PFSK-1 (cell line): ENCODE data around the gene KCNJ16.

Source experiments
- FOXP2 ChIP-seq: optimal IDR thresholded peaks from 2 replicates; pipeline ENCODE3; 2011; ENCODE audit warnings: borderline replicate concordance, control low read depth, inconsistent platforms; ENCODE audit not compliant: insufficient read depth; ENCODE audit errors: extremely low read length, extremely low read depth
- POLR2AphosphoS5 ChIP-seq: IDR thresholded peaks from 2 replicates; pipeline ENCODE4 v1.6.1; 2012; ENCODE audit warnings: low read depth, mild to moderate bottlenecking, control low read depth, low read length, moderate library complexity
- SIN3A ChIP-seq: IDR thresholded peaks from 2 replicates; pipeline ENCODE4 v1.6.1; 2012; ENCODE audit warnings: mild to moderate bottlenecking, low read length, moderate library complexity, borderline replicate concordance; ENCODE audit not compliant: insufficient read depth
- TAF1 ChIP-seq: IDR thresholded peaks from 2 replicates; pipeline ENCODE4 v1.6.1; 2012; ENCODE audit warnings: low read length, control low read depth, borderline replicate concordance; ENCODE audit not compliant: insufficient read depth
- TF ChIP-seq, protein P1 (sequence below), 2 experiments: IDR thresholded peaks; 2 replicates each; pipeline versions ENCODE4 v1.6.1 to v1.8.0; 2011 to 2012; ENCODE audit warnings: low read depth in 2 of 2, low read length in 2 of 2, control low read depth in 1 of 2, inconsistent platforms in 1 of 2, mild to moderate bottlenecking in 1 of 2, moderate library complexity in 1 of 2; ENCODE audit not compliant: insufficient read depth in 1 of 2

Gene KCNJ16

DNA sequence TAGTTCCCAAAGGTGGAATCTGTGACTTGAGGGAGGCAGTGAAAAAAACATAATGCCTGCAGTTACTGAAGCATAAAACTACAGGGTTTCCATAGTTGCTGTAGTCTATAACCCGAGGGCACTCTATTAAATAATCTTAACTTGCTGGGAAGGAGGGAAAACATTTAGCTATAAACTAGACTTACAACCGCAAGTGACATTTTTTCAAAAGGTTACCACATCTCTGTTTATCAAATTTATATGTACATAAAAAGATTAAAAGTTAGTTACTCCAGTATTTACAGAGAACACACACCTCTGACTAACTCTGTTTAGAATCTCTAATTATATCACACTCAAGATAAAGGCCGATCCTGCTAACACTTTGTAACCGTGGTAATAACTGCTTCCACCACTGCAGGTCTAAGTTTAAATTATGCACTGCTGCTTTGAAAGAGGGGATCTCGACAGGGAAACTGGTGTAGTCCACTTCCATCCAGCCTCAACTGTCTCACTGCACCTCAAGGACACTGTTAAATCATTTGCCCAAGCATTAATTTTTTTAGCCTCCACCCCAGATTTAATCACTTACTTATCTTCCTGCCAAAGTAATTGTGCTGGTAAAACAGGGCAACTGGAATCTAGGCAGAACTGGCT lies 14.6 kb downstream of the KCNJ16 start:
- TF ChIP-seq, protein P1, sequence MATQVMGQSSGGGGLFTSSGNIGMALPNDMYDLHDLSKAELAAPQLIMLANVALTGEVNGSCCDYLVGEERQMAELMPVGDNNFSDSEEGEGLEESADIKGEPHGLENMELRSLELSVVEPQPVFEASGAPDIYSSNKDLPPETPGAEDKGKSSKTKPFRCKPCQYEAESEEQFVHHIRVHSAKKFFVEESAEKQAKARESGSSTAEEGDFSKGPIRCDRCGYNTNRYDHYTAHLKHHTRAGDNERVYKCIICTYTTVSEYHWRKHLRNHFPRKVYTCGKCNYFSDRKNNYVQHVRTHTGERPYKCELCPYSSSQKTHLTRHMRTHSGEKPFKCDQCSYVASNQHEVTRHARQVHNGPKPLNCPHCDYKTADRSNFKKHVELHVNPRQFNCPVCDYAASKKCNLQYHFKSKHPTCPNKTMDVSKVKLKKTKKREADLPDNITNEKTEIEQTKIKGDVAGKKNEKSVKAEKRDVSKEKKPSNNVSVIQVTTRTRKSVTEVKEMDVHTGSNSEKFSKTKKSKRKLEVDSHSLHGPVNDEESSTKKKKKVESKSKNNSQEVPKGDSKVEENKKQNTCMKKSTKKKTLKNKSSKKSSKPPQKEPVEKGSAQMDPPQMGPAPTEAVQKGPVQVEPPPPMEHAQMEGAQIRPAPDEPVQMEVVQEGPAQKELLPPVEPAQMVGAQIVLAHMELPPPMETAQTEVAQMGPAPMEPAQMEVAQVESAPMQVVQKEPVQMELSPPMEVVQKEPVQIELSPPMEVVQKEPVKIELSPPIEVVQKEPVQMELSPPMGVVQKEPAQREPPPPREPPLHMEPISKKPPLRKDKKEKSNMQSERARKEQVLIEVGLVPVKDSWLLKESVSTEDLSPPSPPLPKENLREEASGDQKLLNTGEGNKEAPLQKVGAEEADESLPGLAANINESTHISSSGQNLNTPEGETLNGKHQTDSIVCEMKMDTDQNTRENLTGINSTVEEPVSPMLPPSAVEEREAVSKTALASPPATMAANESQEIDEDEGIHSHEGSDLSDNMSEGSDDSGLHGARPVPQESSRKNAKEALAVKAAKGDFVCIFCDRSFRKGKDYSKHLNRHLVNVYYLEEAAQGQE (IDR thresholded peaks at IDR 0.05; ENCODE audit: insufficient read depth in 1 of 2, low read depth in 2 of 2, low read length in 2 of 2), result no peak
- TF ChIP-seq FOXP2, result no peak
- no peak for TF ChIP-seq SIN3A
- no peak for TF ChIP-seq TAF1
- TF ChIP-seq POLR2AphosphoS5, result no peak

DNA sequence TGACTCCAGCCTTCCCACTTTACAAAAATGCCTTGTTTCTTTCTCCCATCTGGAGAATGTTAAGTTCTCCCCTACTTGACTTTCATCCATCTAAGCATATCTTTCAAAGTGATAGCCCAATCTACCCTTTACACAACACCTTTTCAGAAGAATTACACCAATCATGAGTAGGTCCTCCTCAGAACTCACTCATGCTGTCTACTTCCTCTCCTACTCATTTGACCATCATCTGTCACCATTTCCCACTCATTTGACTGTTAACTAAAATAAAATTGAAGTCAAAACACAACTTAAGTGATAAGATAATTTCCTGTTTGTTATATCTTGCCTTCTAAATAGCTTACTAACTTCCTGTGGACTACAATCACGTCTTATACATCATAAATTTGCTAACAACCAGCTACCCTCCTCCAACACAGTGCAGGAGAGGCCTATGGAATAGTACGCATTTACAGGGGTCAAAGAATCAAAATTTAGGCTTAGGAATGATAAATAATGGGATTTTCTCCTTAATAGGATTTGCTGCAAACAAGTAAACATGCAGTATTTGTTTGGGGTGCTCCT lies 16.1 kb downstream of the KCNJ16 start:
- no peak for TF ChIP-seq FOXP2
- TF ChIP-seq POLR2AphosphoS5, result no peak
- TF ChIP-seq, protein P1 (IDR thresholded peaks at IDR 0.05; ENCODE audit: insufficient read depth in 1 of 2, low read depth in 2 of 2, low read length in 2 of 2), result no peak
- no peak for TF ChIP-seq TAF1
- TF ChIP-seq SIN3A, result no peak

DNA sequence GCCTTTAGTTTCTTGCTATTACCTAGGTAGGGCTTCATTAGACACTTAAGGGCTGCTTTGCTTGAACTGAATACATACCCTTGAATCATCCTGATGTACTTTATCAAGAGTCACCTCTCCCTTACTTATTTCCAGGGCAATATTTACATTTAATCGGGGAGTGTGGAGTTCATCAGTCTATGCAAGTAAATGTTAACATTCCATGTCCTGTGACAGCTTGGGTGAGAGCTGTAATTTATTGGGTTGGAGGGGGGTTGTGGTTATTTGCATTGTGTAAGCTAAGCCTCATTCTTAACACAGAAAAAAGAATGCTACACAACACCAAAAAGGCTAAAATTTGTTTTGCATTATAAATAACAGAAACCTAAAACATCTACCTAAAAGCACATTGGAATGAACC lies 16.7 kb downstream of the KCNJ16 start:
- TF ChIP-seq, protein P1 (IDR thresholded peaks at IDR 0.05; ENCODE audit: insufficient read depth in 1 of 2, low read depth in 2 of 2, low read length in 2 of 2), result no peak
- TF ChIP-seq POLR2AphosphoS5, result no peak
- no peak for TF ChIP-seq FOXP2
- no peak for TF ChIP-seq TAF1
- TF ChIP-seq SIN3A, result no peak

DNA sequence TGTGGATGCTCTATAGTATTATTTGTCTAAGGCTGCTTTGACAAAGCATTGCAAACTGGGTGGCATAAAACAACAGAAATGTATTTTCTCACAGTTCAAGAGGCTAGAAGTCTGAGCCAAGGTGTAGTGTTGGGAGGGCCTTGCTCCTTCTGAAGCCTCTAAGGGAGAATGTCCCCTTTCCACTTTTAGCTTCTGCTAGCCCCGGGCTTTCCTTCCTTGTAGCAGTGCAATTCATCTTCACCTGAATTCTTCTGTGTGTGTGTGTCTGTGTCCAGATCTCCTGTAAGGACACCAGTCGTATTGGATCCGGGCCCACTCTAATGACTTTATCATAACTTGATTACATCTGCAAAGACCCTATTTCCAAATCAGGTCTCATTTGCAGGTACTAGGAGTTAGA lies 18.1 kb downstream of the KCNJ16 start:
- no peak for TF ChIP-seq SIN3A

DNA sequence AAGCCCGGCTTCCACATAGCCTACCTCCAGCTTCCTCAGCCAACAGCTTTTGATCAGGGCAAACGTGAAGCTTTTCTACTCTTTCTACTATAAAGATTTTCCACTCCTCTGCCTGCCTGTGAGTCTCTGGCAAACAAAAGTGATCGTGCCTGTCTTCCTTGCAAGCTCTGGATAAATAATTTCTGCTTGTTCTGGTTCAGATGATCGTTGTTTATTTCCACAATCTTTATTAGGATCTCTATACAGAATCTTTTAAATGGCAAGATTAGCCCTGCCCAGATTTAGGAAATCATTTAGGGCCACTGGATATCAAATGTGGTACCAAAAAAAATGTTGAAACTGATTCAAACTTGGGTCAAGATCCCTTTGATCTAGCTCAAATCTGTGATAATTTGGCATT lies 20.4 kb downstream of the KCNJ16 start:
- TF ChIP-seq, protein P1 (IDR thresholded peaks at IDR 0.05; ENCODE audit: insufficient read depth in 1 of 2, low read depth in 2 of 2, low read length in 2 of 2), result no peak
- TF ChIP-seq SIN3A (no peak), FOXP2 (no peak), POLR2AphosphoS5 (no peak), TAF1 (no peak)
